Transverse colon (tissue), 4 donors: ENCODE results near the gene GABRQ.

Source experiments
- CTCF ChIP-seq, 5 experiments: fragments of 200-600 bp in 3 of 5; fragments of 450-650 bp in 2 of 5; sonication (generic) in 3 of 5; IDR thresholded peaks; 1 replicate in 2 of 5; 2 replicates in 3 of 5; pipeline ENCODE4 v1.5.1; 2016 to 2017; ENCODE audit warnings: antibody characterized with exemption in 5 of 5, inconsistent platforms in 3 of 5, mild to moderate bottlenecking in 2 of 5, moderate library complexity in 1 of 5
- POLR2A ChIP-seq: fragments of 450-650 bp; IDR thresholded peaks from one replicate; pipeline ENCODE4 v1.6.1; 2016; ENCODE audit warnings: antibody characterized with exemption, mild to moderate bottlenecking, moderate library complexity
- POLR2AphosphoS5 ChIP-seq, 3 donors: sonication (generic); formaldehyde crosslinking; IDR thresholded peaks; one replicate each; pipeline ENCODE4 v1.6.1; 2016; ENCODE audit warnings: antibody characterized with exemption in 3 of 3

- TF ChIP-seq POLR2A = no peak
- TF ChIP-seq CTCF (IDR thresholded peaks at IDR 0.05) = no peak
- no peak for TF ChIP-seq POLR2AphosphoS5 (IDR thresholded peaks at IDR 0.05)
Observed at GRCh38 chrX:152588206-152588605, 49.5 kb upstream of the GABRQ start.
